ENCODE measurements around the gene PRODH. TPM values are rescaled to one million over a fixed set of nuclear protein-coding genes. Genes with fewer than 3 reads are reported as not detected.

Gene PRODH, protein sequence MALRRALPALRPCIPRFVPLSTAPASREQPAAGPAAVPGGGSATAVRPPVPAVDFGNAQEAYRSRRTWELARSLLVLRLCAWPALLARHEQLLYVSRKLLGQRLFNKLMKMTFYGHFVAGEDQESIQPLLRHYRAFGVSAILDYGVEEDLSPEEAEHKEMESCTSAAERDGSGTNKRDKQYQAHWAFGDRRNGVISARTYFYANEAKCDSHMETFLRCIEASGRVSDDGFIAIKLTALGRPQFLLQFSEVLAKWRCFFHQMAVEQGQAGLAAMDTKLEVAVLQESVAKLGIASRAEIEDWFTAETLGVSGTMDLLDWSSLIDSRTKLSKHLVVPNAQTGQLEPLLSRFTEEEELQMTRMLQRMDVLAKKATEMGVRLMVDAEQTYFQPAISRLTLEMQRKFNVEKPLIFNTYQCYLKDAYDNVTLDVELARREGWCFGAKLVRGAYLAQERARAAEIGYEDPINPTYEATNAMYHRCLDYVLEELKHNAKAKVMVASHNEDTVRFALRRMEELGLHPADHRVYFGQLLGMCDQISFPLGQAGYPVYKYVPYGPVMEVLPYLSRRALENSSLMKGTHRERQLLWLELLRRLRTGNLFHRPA
- 1.2 TPM for polyA plus RNA-seq (2013, experiment 1 of 2)
- polyA plus RNA-seq (2013, experiment 2 of 2) = 2.1 TPM

DNA sequence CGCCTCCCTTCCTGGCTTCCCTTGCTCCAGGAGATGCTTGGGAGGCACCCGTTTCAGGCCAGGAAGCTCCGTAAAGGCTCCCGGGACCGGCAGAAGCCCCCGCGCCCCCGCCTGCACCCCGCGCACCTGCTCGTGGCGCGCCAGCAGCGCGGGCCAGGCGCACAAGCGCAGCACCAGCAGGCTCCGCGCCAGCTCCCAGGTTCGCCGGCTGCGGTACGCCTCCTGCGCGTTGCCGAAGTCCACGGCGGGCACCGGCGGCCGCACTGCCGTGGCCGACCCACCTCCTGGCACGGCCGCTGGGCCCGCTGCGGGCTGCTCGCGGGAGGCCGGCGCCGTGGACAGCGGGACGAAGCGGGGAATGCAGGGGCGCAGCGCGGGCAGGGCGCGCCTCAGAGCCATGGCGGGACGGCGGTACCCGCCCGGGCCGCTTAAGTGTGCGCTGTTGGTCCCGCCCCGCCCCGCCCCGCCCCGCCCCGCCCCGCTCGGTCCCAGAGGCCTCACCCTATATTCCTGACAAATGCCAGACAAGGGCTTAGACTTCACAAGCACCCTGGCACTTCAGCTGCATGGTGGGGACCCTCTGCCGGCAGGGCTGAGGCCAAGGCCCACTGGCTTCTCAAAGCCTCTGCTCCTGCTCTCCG lies at the start of gene PRODH:
Gene PRODH (minus strand): TSS at position 405 of the 641 bp plus-strand sequence. CDS start 6 bp downstream, at position 399.
- Histone ChIP-seq H3K9me3 (ENCODE audit: control insufficient read depth, low read length) (no peaks in the 10 kb centered on the region), H3K27ac (ENCODE audit: low read depth, low read length, severe bottlenecking) (no peak within 1 kb of the TSS), H3K4me3 (ENCODE audit: extremely low read depth, insufficient read depth, low read length, poor library complexity, severe bottlenecking) (no peak within 1 kb of the TSS), H3K4me1 (ENCODE audit: control insufficient read depth, insufficient read depth, low read length, poor library complexity, severe bottlenecking) (no peaks in the 10 kb centered on the region), H3K36me3 (ENCODE audit: control insufficient read depth, insufficient read depth, low read length) (no peaks in the 10 kb centered on the region)
- no CpG with 5 or more reads among the region's 67 CpGs for WGBS, 2 experiments (ENCODE audit: insufficient coverage in 2 of 2)

DNA sequence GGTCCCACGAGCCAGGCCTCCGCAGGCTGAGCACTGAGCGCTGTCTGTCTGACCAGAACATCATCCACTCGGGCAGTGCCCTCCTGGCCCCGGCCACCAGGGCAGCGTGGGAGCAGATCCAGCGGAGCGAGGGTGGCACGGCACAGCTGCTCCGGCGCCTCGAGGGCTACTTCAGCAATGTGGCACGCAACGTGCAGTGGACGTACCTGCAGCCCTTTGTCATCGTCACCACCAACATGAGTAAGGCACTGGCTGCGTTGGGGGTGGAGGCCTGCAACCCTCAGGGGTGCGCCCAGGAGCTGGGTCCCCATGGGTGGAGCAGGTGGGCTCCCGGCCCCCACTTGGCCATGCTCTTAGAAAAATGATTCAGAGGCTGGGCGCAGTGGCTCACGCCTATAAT lies 49.7 kb upstream of the PRODH start:
- 95 to 97% methylated on average over 21 of the region's 21 CpGs for WGBS, 2 experiments (ENCODE audit: insufficient coverage in 2 of 2)
- Histone ChIP-seq H3K4me3 (ENCODE audit: extremely low read depth, insufficient read depth, low read length, poor library complexity, severe bottlenecking) (no peak overlapping the region), H3K4me1 (ENCODE audit: control insufficient read depth, insufficient read depth, low read length, poor library complexity, severe bottlenecking) (no peaks in the 10 kb centered on the region), H3K27ac (ENCODE audit: low read depth, low read length, severe bottlenecking) (no peak overlapping the region), H3K9me3 (ENCODE audit: control insufficient read depth, low read length) (peaks cover 8% of the 10 kb centered on the region), H3K36me3 (ENCODE audit: control insufficient read depth, insufficient read depth, low read length) (no peaks in the 10 kb centered on the region)

DNA sequence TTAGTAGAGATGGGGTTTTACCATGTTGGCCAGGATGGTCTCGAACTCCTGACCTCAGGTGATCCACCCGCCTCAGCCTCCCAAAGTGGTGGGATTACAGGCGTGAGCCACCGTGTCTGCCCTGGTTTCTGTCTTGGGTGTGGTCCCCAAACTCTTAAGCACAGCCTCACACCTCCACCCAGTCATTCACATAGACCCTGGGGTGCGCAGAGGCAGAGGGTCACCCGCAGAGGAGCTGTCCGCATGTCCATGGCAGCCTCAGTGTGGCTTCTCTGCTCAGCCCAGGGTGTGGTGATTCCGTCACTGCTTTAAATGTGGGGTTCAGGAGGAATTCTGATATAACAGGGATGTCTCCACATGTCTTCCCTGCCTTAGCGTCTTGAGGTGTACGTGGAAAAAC lies 48.5 kb upstream of the PRODH start:
- no peak overlapping the region for H3K27ac ChIP-seq (ENCODE audit: low read depth, low read length, severe bottlenecking)
- peaks cover 8% of the 10 kb centered on the region for H3K9me3 ChIP-seq (ENCODE audit: control insufficient read depth, low read length)
- 85 to 89% methylated on average over 8 to 10 of the region's 10 CpGs for WGBS, 2 experiments (ENCODE audit: insufficient coverage in 2 of 2)

DNA sequence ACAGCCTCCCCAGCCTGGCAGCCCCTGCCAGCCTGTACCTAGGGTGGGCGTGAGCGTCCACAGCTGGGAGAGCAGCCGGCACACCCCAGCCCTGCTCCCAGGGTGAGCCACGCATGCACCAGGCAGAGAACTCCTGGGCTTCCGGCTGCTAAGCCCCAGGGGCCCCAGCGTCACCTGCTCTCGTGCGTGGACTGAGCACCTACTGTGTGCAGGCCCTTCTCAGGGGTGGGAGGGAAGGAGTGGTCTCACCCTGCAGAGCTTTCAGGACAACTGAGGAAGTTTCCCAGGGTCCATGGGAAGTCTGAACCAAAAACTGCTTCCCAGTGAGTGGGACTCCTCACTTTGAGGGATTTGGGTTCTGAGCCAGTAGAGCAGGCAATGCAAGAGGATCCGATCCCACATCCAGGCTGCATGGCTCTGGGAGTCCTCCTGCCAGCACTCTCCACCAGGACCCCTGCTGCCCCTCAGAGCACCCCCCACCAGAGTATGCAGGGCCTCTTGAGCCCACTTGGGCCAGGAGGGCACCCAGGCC lies 47.1 kb upstream of the PRODH start:
- Histone ChIP-seq H3K4me1 (ENCODE audit: control insufficient read depth, insufficient read depth, low read length, poor library complexity, severe bottlenecking) (no peaks in the 10 kb centered on the region), H3K4me3 (ENCODE audit: extremely low read depth, insufficient read depth, low read length, poor library complexity, severe bottlenecking) (no peak overlapping the region), H3K27ac (ENCODE audit: low read depth, low read length, severe bottlenecking) (no peak overlapping the region), H3K36me3 (ENCODE audit: control insufficient read depth, insufficient read depth, low read length) (no peaks in the 10 kb centered on the region), H3K9me3 (ENCODE audit: control insufficient read depth, low read length) (peaks cover 8% of the 10 kb centered on the region)
- WGBS, 2 experiments (ENCODE audit: insufficient coverage in 2 of 2) = 93 to 95% methylated on average over 9 of the region's 9 CpGs

More for the DNA sequence above, 48.5 kb upstream of the PRODH start:
- no peaks in the 10 kb centered on the region for H3K36me3 ChIP-seq (ENCODE audit: control insufficient read depth, insufficient read depth, low read length)
- no peak overlapping the region for H3K4me3 ChIP-seq (ENCODE audit: extremely low read depth, insufficient read depth, low read length, poor library complexity, severe bottlenecking)
- H3K4me1 ChIP-seq (ENCODE audit: control insufficient read depth, insufficient read depth, low read length, poor library complexity, severe bottlenecking) = no peaks in the 10 kb centered on the region

DNA sequence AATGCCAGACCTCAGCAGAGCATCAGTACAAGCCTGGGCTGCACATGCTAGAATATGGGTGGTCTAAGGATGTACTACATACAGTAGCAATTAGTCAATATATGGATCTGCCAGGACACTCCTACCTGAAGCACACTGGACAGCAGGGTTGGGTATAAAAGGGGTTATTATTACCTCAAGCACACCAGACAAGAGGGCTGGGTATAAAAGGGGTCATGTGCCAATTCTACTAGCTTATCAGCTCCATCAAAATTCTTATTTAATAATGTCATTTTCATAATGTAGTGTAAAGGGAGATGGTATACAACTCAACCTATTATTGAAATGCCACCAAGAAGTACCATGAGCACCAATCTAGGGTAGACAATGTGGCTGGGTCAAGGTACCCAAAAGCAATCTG lies 44.7 kb upstream of the PRODH start:
- no peaks in the 10 kb centered on the region for H3K4me1 ChIP-seq (ENCODE audit: control insufficient read depth, insufficient read depth, low read length, poor library complexity, severe bottlenecking)
- no peaks in the 10 kb centered on the region for H3K36me3 ChIP-seq (ENCODE audit: control insufficient read depth, insufficient read depth, low read length)
- no peak overlapping the region for H3K27ac ChIP-seq (ENCODE audit: low read depth, low read length, severe bottlenecking)
- H3K4me3 ChIP-seq (ENCODE audit: extremely low read depth, insufficient read depth, low read length, poor library complexity, severe bottlenecking) = no peak overlapping the region
- peaks cover 8% of the 10 kb centered on the region for H3K9me3 ChIP-seq (ENCODE audit: control insufficient read depth, low read length)

DNA sequence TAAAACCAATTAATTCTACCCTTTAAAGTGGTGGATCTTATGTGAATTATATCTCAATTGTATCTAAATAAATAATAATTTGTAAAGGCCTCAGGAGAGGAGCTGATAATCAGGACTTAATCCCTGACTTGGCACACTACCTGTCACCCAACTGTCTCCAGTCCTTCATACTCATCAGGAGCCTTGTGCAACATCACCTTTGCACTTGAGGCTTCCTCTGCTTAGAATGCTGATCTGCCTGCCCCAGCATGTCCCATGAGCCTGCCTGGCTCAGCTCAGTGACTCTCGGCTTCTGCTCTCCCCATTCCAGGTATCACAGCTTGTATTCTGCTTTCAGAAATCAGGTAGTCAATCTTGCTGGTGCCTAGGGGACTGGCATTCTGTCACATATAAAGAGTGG lies 43.9 kb upstream of the PRODH start:
- Histone ChIP-seq H3K9me3 (ENCODE audit: control insufficient read depth, low read length) (peaks cover 8% of the 10 kb centered on the region), H3K4me1 (ENCODE audit: control insufficient read depth, insufficient read depth, low read length, poor library complexity, severe bottlenecking) (no peaks in the 10 kb centered on the region), H3K36me3 (ENCODE audit: control insufficient read depth, insufficient read depth, low read length) (no peaks in the 10 kb centered on the region), H3K4me3 (ENCODE audit: extremely low read depth, insufficient read depth, low read length, poor library complexity, severe bottlenecking) (no peak overlapping the region), H3K27ac (ENCODE audit: low read depth, low read length, severe bottlenecking) (no peak overlapping the region)
- 80 to 100% methylated on average over 1 of the region's 1 CpG for WGBS, 2 experiments (ENCODE audit: insufficient coverage in 2 of 2)

DNA sequence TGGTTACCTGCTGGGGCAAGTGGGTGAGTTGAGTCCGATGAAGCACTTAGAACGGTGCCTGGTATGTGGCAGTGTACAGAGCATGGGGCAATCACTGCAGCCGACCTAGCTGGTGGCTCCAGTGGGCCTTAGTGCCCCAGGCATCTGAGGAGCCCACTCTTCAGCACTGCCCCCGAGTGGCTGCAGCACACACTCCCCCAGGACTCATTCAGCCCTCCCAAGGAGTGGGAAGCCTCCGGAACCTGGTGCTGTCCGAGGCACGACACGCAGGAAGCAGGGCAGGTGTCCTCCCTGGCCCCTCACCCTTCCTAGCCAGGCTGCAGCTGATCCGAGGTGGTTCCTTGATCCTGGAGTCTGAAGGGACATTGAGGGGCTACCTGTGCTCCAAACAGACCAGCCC lies 42.4 kb upstream of the PRODH start:
- Histone ChIP-seq H3K4me3 (ENCODE audit: extremely low read depth, insufficient read depth, low read length, poor library complexity, severe bottlenecking) (no peak overlapping the region), H3K36me3 (ENCODE audit: control insufficient read depth, insufficient read depth, low read length) (no peaks in the 10 kb centered on the region), H3K27ac (ENCODE audit: low read depth, low read length, severe bottlenecking) (no peak overlapping the region), H3K4me1 (ENCODE audit: control insufficient read depth, insufficient read depth, low read length, poor library complexity, severe bottlenecking) (no peaks in the 10 kb centered on the region), H3K9me3 (ENCODE audit: control insufficient read depth, low read length) (peaks cover 8% of the 10 kb centered on the region)
- WGBS, 2 experiments (ENCODE audit: insufficient coverage in 2 of 2) = 95% methylated on average over 8 of the region's 9 CpGs

DNA sequence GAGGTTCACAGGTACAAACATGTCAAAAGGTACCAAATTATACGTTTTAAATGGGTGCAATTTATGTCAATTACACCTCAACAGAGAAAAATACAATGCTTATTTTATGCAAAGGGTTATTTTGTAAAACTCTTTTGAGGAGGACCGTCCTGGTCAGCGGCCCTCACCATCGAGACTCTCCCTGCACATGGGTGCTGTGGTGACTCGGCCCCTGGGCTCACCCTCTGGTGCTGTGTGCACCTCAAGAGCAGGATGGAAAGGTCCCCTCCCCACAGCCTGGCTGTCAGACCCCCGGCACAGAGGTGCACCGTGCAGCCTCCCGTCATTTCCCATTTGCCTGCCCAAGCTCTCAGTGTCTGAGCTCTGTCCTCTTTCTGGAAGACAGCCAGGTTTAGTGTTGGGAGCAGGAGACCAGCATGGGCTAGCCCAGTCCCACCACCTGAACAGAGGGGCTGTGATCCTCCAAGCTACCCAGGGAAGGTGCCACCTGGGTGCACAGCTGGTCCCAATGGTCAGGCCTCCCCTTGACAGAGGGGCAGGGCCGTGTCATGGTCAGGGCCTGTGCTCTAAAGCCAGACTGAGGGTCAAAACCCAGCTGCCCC lies 41.8 kb upstream of the PRODH start:
- Histone ChIP-seq H3K4me3 (ENCODE audit: extremely low read depth, insufficient read depth, low read length, poor library complexity, severe bottlenecking) (no peak overlapping the region), H3K36me3 (ENCODE audit: control insufficient read depth, insufficient read depth, low read length) (no peaks in the 10 kb centered on the region), H3K4me1 (ENCODE audit: control insufficient read depth, insufficient read depth, low read length, poor library complexity, severe bottlenecking) (no peaks in the 10 kb centered on the region), H3K9me3 (ENCODE audit: control insufficient read depth, low read length) (peaks cover 8% of the 10 kb centered on the region), H3K27ac (ENCODE audit: low read depth, low read length, severe bottlenecking) (no peak overlapping the region)
- WGBS, 2 experiments (ENCODE audit: insufficient coverage in 2 of 2) = 90 to 97% methylated on average over 6 to 8 of the region's 9 CpGs

DNA sequence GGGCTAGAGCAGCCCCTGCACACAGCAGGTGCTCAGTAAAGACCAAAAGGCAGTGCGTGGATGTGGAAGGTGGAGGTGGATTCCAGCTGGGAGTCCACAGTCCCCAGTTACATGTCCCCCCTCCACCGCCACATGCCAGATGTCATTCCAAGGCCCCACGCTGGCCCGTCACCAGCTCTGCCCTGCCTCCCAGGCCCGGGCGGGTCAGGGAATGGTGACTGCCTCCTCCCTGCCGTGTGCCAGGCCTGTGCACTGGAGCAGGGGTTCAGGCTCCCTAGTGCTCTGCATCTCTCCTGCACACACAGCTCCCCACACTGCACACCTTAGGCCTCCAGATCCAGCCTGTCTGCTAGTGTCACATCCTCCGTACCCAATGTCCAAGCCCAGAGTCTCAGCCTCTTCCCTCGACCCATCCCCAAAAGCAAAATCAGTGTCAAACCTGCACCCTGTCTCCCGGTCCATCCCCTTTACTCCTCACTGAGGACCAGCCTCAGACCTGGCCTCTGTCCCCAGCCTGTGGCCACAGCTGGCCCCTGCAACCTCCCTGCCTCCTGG lies 40.2 kb upstream of the PRODH start:
- H3K4me3 ChIP-seq (ENCODE audit: extremely low read depth, insufficient read depth, low read length, poor library complexity, severe bottlenecking) = no peak overlapping the region
- H3K27ac ChIP-seq (ENCODE audit: low read depth, low read length, severe bottlenecking) = no peak overlapping the region
- peaks cover 6% of the 10 kb centered on the region for H3K9me3 ChIP-seq (ENCODE audit: control insufficient read depth, low read length)
- no peaks in the 10 kb centered on the region for H3K4me1 ChIP-seq (ENCODE audit: control insufficient read depth, insufficient read depth, low read length, poor library complexity, severe bottlenecking)
- no peaks in the 10 kb centered on the region for H3K36me3 ChIP-seq (ENCODE audit: control insufficient read depth, insufficient read depth, low read length)
- WGBS, 2 experiments (ENCODE audit: insufficient coverage in 2 of 2) = 91% methylated on average over 9 of the region's 10 CpGs

DNA sequence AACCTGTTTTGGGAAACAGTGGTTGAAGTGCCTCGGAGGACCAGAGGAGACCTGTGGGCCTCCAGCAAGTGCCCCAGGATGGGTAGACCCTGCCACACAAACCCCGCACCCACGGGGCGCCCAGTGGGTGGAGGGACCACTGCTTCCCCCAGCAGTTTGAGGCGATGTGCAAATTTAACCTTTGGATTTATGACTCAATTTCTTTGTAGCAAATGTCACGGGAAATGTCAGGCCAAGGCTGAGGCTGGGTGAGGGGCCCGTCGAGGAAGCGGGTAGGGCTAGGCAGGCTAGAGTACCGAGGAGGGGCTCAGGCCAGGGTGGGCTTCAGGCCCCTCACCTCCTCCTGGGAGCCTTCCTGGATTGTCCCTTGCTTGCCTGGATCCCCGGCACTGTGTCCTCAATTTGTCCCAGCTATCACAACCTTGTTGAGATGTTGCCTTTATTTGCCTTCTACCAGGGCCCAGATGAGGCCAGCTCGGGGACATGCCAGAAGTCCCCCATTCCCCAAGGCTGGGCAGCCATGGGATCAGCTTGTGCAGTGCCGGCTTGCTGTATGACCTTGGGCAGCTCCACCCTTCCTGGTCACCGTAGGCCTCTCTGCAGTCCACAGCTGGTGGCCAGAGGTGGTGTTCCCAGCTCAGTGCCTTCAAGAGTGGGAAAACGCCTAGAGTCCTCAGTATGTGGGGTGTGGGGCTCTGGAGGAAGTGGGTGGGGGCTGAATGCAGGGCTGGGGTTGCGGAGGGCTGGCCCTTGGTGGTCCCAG lies 39.5 kb upstream of the PRODH start:
- Histone ChIP-seq H3K4me1 (ENCODE audit: control insufficient read depth, insufficient read depth, low read length, poor library complexity, severe bottlenecking) (no peaks in the 10 kb centered on the region), H3K9me3 (ENCODE audit: control insufficient read depth, low read length) (no peaks in the 10 kb centered on the region), H3K4me3 (ENCODE audit: extremely low read depth, insufficient read depth, low read length, poor library complexity, severe bottlenecking) (no peak overlapping the region), H3K36me3 (ENCODE audit: control insufficient read depth, insufficient read depth, low read length) (no peaks in the 10 kb centered on the region), H3K27ac (ENCODE audit: low read depth, low read length, severe bottlenecking) (no peak overlapping the region)
- WGBS, 2 experiments (ENCODE audit: insufficient coverage in 2 of 2) = 89 to 96% methylated on average over 13 to 16 of the region's 16 CpGs
